Tibial nerve (tissue), 4 donors: ENCODE results near the gene SNX24.
"Not testable (repeated sequence)": the region's sequence is repeated elsewhere in the genome, so short reads cannot be mapped to it uniquely, and the experiment has no call there.

Source experiments
- CTCF ChIP-seq, 5 experiments: fragments of 200-600 bp in 3 of 5; fragments of 450-650 bp in 2 of 5; sonication (generic) in 3 of 5; IDR thresholded peaks; one replicate each; pipeline ENCODE4 v1.5.1; 2016 to 2019; ENCODE audit warnings: antibody characterized with exemption in 5 of 5, mild to moderate bottlenecking in 3 of 5, moderate library complexity in 2 of 5
- EP300 ChIP-seq, 2 donors: sonication (generic); formaldehyde crosslinking; IDR thresholded peaks; one replicate each; pipeline ENCODE4 v1.6.1; 2017; ENCODE audit warnings: antibody characterized with exemption in 2 of 2, mild to moderate bottlenecking in 1 of 2
- POLR2A ChIP-seq, 2 donors: fragments of 450-650 bp; IDR thresholded peaks; one replicate each; pipeline ENCODE4 v1.6.1; 2017; ENCODE audit warnings: antibody characterized with exemption in 2 of 2, mild to moderate bottlenecking in 2 of 2, moderate library complexity in 2 of 2

GRCh38 chr5:122968056-122968455, 122.6 kb downstream of the SNX24 start:
- TF ChIP-seq POLR2A, CTCF, EP300 (IDR thresholded peaks at IDR 0.05): not testable (repeated sequence)
